Measurements from ENCODE around the gene RAET1L.
"Not testable (repeated sequence)": the region's sequence is repeated elsewhere in the genome, so short reads cannot be mapped to it uniquely, and the experiment has no call there.

Gene RAET1L

GRCh38 chr6:150015281-150016001, 9.9 kb downstream of the RAET1L start:
- DNase-seq, result not testable (repeated sequence)

GRCh38 chr6:150014623-150015280, 10.6 kb downstream of the RAET1L start:
- not testable (repeated sequence) for DNase-seq

- DNase-seq, result not testable (repeated sequence)
Observed at GRCh38 chr6:150013785-150014622, 11.3 kb downstream of the RAET1L start.

GRCh38 chr6:150012846-150013784, 12.2 kb downstream of the RAET1L start:
- DNase-seq, result not testable (repeated sequence)

- no peak for DNase-seq
Observed at GRCh38 chr6:150008588-150008987, 16.7 kb downstream of the RAET1L start.

- no peak for DNase-seq
Observed at GRCh38 chr6:150006961-150007464, 18.3 kb downstream of the RAET1L start.

- no peak for DNase-seq
Observed at GRCh38 chr6:150005761-150006651, 19.3 kb downstream of the RAET1L start.

GRCh38 chr6:150004783-150005717, 20.3 kb downstream of the RAET1L start:
- peak; percentile 84 for DNase-seq

- DNase-seq, result no peak
Observed at GRCh38 chr6:150004101-150004782, 21.1 kb downstream of the RAET1L start.

- DNase-seq, result not testable (repeated sequence)
Observed at GRCh38 chr6:150003599-150003998, 21.7 kb downstream of the RAET1L start.

GRCh38 chr6:150002710-150003109, 22.6 kb downstream of the RAET1L start:
- DNase-seq, result no peak

- no peak for DNase-seq
Observed at GRCh38 chr6:150001295-150002008, 23.9 kb downstream of the RAET1L start.

GRCh38 chr6:149999636-150000035, 25.7 kb downstream of the RAET1L start:
- DNase-seq, result no peak

- no peak for DNase-seq
Observed at GRCh38 chr6:149995971-149996370, 29.4 kb downstream of the RAET1L start.

GRCh38 chr6:149995235-149995750, 30.0 kb downstream of the RAET1L start:
- DNase-seq, result no peak

GRCh38 chr6:149991838-149992237, 33.5 kb downstream of the RAET1L start:
- DNase-seq, result no peak

GRCh38 chr6:149991472-149991795, 33.9 kb downstream of the RAET1L start:
- DNase-seq, result not testable (repeated sequence)

GRCh38 chr6:149990661-149991471, 34.5 kb downstream of the RAET1L start:
- no peak for DNase-seq

All from activated CD4-positive, CD25-positive, alpha-beta regulatory T cell treated with anti-CD3 and anti-CD28 coated beads, Interleukin-2, amount 50 U/mL, for 72 hours (primary cell).